ENCODE measurements around the gene FARS2. TPM values are rescaled to one million over a fixed set of nuclear protein-coding genes. Genes with fewer than 3 reads are reported as not detected.

Gene FARS2
- total and polyA plus RNA-seq, 2 donors (not counting 1 experiment from before 2014, with no cell fraction given) = 33.0 to 35.5 TPM

DNA sequence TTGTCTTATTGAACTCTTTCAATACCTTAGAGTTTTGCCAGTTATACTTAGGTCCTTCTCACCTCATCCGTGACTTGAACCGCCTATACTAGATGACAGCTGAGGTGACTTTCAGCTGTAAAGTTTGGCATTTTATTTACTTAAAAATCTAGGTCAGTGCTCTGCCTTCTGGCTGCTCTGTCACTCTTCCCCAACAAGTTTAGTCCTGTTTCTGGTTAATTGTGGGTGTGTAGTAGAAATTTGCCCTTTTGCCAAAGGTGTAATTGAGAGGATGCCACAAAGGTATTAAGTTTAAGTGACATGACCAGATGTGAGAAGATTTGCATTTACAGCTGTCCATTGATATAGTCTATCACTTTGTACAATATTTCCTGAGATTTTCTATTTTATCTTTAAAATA lies 106.2 kb downstream of the FARS2 start:
- no peak overlapping the region for H3K27ac ChIP-seq (ENCODE audit: low read length in 2 of 2)
- H3K4me2 ChIP-seq (replicated peaks; ENCODE audit: low read depth, low read length, poor library complexity, severe bottlenecking) = no peak overlapping the region
- Mint-ChIP-seq H3K27me3 (no peaks in the 10 kb centered on the region), H3K4me1 (no peaks in the 10 kb centered on the region), H3K27ac (no peak overlapping the region), H3K4me3 (no peak overlapping the region), H3K9me3 (ENCODE audit: insufficient read depth) (no peaks in the 10 kb centered on the region)
- ChIA-PET POLR2A (no interaction called here), CTCF (interaction anchor here (1.4 kb wide), 1 partner anchor 64 kb away, joined by 4 read pairs; no protein-coding TSS in a partner anchor)
- no peak for ATAC-seq (ENCODE audit: low read depth)
- peaks cover 17% of the 10 kb centered on the region for H3K79me2 ChIP-seq (ENCODE audit: control insufficient read depth, insufficient read depth, low read length)
- no peaks in the 10 kb centered on the region for H3K9me3 ChIP-seq (ENCODE audit: control extremely low read depth in 1 of 3, control insufficient read depth in 2 of 3, insufficient read depth in 1 of 3, low read length in 2 of 3)
- TF ChIP-seq EZH2 (IDR thresholded peaks at IDR 0.05; ENCODE audit: borderline replicate concordance, insufficient read depth, low read depth, low read length, poor library complexity, severe bottlenecking) = no peak
- TF ChIP-seq, protein P1, sequence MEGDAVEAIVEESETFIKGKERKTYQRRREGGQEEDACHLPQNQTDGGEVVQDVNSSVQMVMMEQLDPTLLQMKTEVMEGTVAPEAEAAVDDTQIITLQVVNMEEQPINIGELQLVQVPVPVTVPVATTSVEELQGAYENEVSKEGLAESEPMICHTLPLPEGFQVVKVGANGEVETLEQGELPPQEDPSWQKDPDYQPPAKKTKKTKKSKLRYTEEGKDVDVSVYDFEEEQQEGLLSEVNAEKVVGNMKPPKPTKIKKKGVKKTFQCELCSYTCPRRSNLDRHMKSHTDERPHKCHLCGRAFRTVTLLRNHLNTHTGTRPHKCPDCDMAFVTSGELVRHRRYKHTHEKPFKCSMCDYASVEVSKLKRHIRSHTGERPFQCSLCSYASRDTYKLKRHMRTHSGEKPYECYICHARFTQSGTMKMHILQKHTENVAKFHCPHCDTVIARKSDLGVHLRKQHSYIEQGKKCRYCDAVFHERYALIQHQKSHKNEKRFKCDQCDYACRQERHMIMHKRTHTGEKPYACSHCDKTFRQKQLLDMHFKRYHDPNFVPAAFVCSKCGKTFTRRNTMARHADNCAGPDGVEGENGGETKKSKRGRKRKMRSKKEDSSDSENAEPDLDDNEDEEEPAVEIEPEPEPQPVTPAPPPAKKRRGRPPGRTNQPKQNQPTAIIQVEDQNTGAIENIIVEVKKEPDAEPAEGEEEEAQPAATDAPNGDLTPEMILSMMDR (IDR thresholded peaks at IDR 0.05) = no peak
- H3K36me3 ChIP-seq (replicated peaks in 1 of 2; ENCODE audit: control extremely low read depth in 1 of 2, control insufficient read depth in 1 of 2, extremely low read depth in 1 of 2, insufficient read depth in 2 of 2, low read length in 1 of 2) = peaks cover 7 to 14% of the 10 kb centered on the region in 2 experiments
- H3K9ac ChIP-seq (ENCODE audit: low read length) = no peak overlapping the region
- no peak for DNase-seq
- intact Hi-C loops (cut with micrococcal nuclease) = no loop called here
- H2AFZ ChIP-seq (ENCODE audit: insufficient read depth, low read depth, low read length, poor library complexity, severe bottlenecking) = no peak overlapping the region
- no CpG with 5 or more reads among the region's 2 CpGs for WGBS (ENCODE audit: insufficient coverage)
- peaks cover 4% of the 10 kb centered on the region for H4K20me1 ChIP-seq (ENCODE audit: control insufficient read depth, insufficient read depth, low read length, poor library complexity, severe bottlenecking)
- no peak overlapping the region for H3K4me3 ChIP-seq (ENCODE audit: control extremely low read depth in 1 of 5, extremely low read depth in 1 of 5, insufficient read depth in 1 of 5, low read depth in 2 of 5, low read length in 4 of 5)
- H3K27me3 ChIP-seq (replicated peaks in 1 of 4; ENCODE audit: control extremely low read depth in 1 of 4, control insufficient read depth in 3 of 4, insufficient read depth in 4 of 4, low read length in 3 of 4) = no peaks in the 10 kb centered on the region
- H3K4me1 ChIP-seq (ENCODE audit: control insufficient read depth in 2 of 2, insufficient read depth in 2 of 2, low read length in 2 of 2) = no peaks in the 10 kb centered on the region

GRCh38 chr6:5373430-5373829 lies 112.1 kb downstream of the FARS2 start:
- H3K27me3 ChIP-seq (replicated peaks in 1 of 4; ENCODE audit: control extremely low read depth in 1 of 4, control insufficient read depth in 3 of 4, insufficient read depth in 4 of 4, low read length in 3 of 4) = no peaks in the 10 kb centered on the region
- 100% methylated on average over 1 of the region's 2 CpGs for WGBS (ENCODE audit: insufficient coverage)
- no peak overlapping the region for H3K27ac ChIP-seq (ENCODE audit: low read length in 2 of 2)
- ChIA-PET POLR2A (no interaction called here), CTCF (no interaction called here)
- Mint-ChIP-seq H3K27ac (no peak overlapping the region), H3K9me3 (ENCODE audit: insufficient read depth) (no peaks in the 10 kb centered on the region), H3K27me3 (no peaks in the 10 kb centered on the region), H3K4me3 (no peak overlapping the region), H3K4me1 (no peaks in the 10 kb centered on the region)
- intact Hi-C loops (cut with micrococcal nuclease) = no loop called here
- H3K4me1 ChIP-seq (ENCODE audit: control insufficient read depth in 2 of 2, insufficient read depth in 2 of 2, low read length in 2 of 2) = no peaks in the 10 kb centered on the region
- peaks cover 8 to 11% of the 10 kb centered on the region in 2 experiments for H3K36me3 ChIP-seq (replicated peaks in 1 of 2; ENCODE audit: control extremely low read depth in 1 of 2, control insufficient read depth in 1 of 2, extremely low read depth in 1 of 2, insufficient read depth in 2 of 2, low read length in 1 of 2)
- H3K4me3 ChIP-seq (ENCODE audit: control extremely low read depth in 1 of 5, extremely low read depth in 1 of 5, insufficient read depth in 1 of 5, low read depth in 2 of 5, low read length in 4 of 5) = no peak overlapping the region
- H3K4me2 ChIP-seq (replicated peaks; ENCODE audit: low read depth, low read length, poor library complexity, severe bottlenecking) = no peak overlapping the region
- no peak for ATAC-seq (ENCODE audit: low read depth)
- H3K9ac ChIP-seq (ENCODE audit: low read length) = no peak overlapping the region
- no peak for DNase-seq
- no peaks in the 10 kb centered on the region for H3K9me3 ChIP-seq (ENCODE audit: control extremely low read depth in 1 of 3, control insufficient read depth in 2 of 3, insufficient read depth in 1 of 3, low read length in 2 of 3)
- peaks cover 4% of the 10 kb centered on the region for H4K20me1 ChIP-seq (ENCODE audit: control insufficient read depth, insufficient read depth, low read length, poor library complexity, severe bottlenecking)
- H2AFZ ChIP-seq (ENCODE audit: insufficient read depth, low read depth, low read length, poor library complexity, severe bottlenecking) = no peak overlapping the region
- H3K79me2 ChIP-seq (ENCODE audit: control insufficient read depth, insufficient read depth, low read length) = no peaks in the 10 kb centered on the region
- TF ChIP-seq EZH2 (IDR thresholded peaks at IDR 0.05; ENCODE audit: borderline replicate concordance, insufficient read depth, low read depth, low read length, poor library complexity, severe bottlenecking) = no peak
- TF ChIP-seq, protein P1 (IDR thresholded peaks at IDR 0.05) = no peak
